GM21825 (cell line): ENCODE data around the gene CCR4.
"Not testable (repeated sequence)": the region's sequence is repeated elsewhere in the genome, so short reads cannot be mapped to it uniquely, and the experiment has no call there.

Source experiments
- ATAC-seq: cut with Tn5 transposase; IDR thresholded peaks from one replicate; pipeline ENCODE4 v1.9.1; 2021; ENCODE audit warnings: mild to moderate bottlenecking, moderate library complexity; ENCODE audit not compliant: unreplicated experiment

Gene CCR4

DNA sequence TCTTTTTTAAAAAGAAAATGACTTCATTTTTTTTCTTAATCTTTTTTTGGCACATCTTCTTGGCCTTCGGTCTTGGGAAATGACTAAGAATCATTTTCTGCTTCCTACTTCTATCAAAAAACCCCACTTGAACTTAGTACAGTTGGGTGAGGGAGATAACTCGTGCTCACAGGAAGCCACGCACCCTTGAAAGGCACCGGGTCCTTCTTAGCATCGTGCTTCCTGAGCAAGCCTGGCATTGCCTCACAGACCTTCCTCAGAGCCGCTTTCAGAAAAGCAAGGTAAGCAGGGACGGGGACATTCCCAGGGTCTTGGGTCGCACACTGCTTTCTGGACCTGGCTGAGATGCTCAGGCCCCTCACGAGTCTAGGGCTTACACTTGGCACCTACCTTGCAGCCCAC, at the start of gene CCR4:
Gene CCR4, plus strand, starts transcription at position 235 of the 402 bp plus-strand sequence. CDS start 1,779 bp downstream, outside the sequence.
- no peak for ATAC-seq

GRCh38 chr3:32902887-32903371, 48.5 kb upstream of the CCR4 start:
- not testable (repeated sequence) for ATAC-seq

GRCh38 chr3:32903953-32904352, 47.5 kb upstream of the CCR4 start:
- no peak for ATAC-seq

DNA sequence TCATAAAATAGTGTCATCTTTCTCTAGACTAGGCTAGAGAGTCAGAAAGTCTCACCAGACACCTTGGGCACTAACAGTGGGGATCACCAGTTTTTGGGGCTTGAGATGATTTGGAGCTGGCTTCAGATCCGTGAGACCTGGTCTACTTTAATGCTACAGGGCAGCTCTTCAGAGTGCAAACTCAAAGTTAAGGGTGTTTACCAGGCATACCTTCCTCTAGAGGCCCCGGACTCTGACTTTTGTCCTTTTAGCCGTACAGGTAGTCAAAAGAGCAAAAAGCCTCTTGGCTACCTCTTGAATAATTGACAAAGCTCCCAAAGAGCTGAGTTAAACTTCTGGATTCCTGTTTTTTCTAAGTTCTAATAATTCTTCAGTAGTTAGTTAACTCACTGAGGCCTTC, 41.4 kb upstream of the CCR4 start:
- ATAC-seq: no peak

DNA sequence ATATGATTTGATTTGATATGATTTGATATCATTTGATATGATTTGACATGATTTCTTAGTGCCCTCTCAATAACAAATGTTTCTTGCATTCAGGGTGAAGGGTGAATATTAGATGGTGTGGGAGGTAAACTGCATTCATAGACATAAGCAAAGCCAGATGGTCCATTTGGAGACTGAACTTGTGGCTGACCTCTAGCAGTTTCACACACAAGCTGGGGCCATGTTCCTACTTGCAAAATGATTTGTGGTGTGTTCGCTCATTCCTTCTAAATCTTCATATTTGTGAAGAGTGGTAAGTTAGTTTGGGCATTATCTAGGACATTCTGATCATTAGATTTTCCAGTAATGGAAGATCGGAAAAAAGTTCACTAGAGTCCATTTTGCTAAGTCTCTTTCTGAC, 40.5 kb upstream of the CCR4 start:
- no peak for ATAC-seq

DNA sequence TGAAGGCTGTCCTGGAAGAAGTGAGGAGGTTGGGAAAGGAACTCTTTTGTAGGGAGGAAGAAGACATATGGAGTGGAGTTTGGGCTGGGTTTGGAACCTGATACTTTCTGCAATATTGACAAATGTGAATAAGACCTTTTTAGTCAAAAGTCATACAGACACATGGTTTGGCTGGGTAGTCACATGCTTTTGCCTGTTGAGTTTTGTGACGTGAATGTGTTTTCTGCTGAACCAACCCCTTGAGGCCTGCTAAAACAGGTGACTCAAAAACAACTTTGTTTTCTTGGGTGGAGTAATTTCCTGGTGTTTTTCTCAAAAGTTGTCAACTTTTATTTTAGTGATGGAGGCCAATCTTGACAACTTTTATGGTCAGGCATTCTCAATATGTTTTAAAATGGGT, 39.4 kb upstream of the CCR4 start:
- ATAC-seq: no peak

GRCh38 chr3:32913790-32914446, 37.5 kb upstream of the CCR4 start:
- no peak for ATAC-seq

GRCh38 chr3:32919920-32920319, 31.5 kb upstream of the CCR4 start:
- ATAC-seq: no peak

GRCh38 chr3:32922078-32922477, 29.4 kb upstream of the CCR4 start:
- ATAC-seq: no peak

GRCh38 chr3:32930161-32930560, 21.3 kb upstream of the CCR4 start:
- ATAC-seq: no peak

DNA sequence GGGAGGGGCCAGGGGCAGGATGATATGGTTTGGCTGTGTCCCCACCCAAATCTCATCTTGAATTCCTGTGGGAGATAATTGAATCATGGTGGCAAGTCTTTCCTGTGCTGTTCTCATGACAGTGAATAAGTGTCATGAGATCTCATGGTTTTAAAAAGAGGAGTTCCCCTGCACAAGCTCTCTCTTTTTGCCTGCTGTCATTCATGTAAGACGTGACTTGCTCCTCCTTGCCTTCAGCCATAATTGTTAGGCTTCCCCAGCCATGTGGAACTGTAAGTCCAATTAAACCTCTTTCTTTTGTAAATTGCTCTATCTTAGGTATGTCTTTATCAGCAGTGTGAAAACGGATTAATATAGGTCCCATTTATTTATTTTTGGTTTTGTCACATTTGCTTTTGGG, 20.2 kb upstream of the CCR4 start:
- ATAC-seq: not testable (repeated sequence)

- ATAC-seq: no peak
These were observed 17.2 kb upstream of the CCR4 start for GRCh38 chr3:32934150-32934742.

DNA sequence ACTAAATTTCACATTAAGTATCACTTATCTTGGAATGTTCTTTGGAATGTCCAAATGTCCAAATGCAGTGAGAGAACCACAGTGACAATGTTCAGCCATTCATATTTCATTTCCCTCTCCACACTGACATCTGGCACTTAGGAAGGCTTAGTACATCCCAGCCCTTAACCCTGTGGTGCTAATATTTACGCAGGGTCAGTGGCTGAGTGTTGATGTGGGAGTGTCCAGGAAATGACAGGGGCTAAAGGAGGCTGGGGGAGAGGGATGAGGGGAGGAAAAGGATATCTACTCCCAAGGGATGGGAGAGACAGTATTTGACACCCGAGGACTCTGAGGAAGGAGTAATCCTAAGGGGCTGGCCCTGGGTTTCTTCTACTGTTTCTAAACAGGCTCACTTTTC, 14.1 kb upstream of the CCR4 start:
- no peak for ATAC-seq

- ATAC-seq: not testable (repeated sequence)
These were observed 11.7 kb upstream of the CCR4 start for GRCh38 chr3:32939531-32940284.

DNA sequence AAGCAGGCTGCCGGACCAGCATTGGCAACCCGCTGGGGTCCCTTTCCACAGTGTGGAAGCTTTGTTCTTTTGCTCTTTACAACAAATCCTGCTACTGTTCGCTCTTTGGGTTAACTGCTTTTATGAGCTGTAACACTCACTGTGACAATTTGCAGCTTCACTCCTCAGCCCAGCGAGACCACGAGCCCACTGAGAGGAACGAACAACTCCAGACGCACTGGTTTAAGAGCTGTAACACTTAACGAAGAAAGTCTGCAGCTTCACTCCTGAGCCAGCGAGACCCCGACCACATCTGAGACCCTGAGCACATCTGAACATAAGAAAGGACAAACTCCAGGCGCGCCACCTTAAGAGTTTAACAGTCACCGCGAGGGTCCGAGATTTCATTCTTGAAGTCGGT, 10.7 kb upstream of the CCR4 start:
- no peak for ATAC-seq

DNA sequence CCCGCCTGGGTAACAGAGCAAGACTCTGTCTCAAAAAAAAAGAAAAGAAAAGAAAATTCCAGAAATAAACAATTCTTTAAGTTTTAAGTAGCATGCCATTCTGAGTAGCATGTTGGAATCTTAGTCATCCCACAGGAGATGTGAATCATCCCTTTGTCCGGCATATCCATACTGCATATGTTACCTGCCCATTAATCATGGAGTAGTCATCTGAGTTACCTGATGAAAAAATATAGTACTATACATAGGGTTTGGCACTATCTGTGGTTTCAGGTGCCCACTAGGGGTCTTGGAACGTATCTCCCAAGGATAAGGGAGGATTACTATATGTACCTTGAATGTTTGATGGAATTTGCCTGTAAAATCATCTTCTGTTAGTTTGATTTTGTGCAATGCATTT, 6.3 kb upstream of the CCR4 start:
- ATAC-seq: no peak

DNA sequence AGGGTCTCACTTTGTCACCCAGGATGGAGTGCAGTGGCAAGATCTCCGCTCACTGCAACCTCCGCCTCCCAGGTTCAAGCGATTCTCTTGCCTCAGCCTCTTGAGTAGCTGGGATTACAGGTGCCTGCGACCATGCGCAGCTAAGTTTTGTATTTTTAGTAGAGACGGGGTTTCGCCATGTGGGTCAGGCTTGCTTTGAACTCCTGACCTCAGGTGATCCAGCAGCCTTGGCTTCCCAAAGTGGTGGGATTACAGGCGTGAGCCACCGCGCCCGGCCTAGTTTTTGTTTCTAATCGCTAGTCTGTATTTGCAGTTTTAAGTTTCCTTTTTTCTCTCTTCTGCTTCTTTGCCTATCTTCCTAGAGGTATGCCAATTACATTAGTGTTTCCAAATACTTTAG, 5.8 kb upstream of the CCR4 start:
- not testable (repeated sequence) for ATAC-seq

DNA sequence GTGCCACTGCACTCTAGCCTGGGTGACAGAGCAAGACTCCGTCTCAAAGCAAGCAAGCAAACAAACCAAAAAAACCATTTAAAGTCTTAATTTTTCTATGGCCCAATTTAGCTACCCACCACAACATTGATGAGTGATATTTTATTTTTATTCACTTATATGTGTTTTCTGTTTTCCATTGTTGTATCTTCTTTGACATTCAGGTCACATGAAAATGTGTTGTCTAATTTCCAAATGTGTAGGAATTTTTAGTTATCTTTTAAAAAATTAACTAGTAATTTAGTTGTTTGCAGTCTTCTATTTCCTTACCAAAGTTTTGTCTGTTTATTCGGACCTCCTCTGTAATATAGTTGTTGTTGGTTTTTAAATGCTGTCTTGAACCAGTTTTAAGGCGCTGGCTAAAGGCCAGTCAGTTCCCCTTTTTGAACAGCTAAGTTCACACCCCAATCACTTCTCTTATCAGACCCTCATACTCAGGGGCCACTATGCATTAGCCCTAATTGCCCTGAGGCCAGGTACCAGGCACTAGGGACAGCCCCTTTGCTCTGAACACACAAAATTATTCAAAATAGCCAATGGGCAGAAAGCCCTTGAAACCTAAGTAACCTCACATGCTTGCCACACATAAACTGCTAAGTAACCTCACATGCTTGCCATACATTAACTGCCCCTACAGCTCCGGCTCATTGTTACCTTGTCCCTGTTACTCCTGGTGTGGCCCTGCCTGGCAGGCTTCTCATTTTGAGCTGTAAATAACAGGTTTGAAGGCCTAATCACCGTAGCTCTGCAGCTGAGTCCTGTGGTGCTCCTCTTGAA, 4.3 kb upstream of the CCR4 start:
- peak; percentile 22 for ATAC-seq

DNA sequence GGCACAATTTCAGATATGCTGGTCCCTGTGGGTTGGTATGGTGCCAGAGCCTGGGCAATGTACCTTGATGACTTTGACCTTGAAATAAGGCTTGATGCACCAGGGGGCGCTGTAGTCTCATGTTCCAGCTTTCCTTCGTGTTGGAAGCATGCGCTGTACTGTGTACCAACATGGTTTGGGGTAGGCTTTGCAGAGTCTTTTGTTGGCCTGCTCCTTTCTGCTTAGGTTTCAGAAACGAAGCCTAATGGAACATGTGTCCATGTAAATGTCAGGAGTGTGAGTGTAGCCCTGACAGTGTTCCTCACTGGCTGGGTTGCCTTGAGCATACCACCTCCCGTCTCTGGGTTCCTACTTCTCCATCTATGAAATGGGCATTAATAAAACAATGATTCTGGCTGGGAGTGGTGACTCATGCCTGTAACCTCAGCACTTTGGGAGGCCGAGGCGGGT, 3.6 kb upstream of the CCR4 start:
- peak; percentile 81 for ATAC-seq

DNA sequence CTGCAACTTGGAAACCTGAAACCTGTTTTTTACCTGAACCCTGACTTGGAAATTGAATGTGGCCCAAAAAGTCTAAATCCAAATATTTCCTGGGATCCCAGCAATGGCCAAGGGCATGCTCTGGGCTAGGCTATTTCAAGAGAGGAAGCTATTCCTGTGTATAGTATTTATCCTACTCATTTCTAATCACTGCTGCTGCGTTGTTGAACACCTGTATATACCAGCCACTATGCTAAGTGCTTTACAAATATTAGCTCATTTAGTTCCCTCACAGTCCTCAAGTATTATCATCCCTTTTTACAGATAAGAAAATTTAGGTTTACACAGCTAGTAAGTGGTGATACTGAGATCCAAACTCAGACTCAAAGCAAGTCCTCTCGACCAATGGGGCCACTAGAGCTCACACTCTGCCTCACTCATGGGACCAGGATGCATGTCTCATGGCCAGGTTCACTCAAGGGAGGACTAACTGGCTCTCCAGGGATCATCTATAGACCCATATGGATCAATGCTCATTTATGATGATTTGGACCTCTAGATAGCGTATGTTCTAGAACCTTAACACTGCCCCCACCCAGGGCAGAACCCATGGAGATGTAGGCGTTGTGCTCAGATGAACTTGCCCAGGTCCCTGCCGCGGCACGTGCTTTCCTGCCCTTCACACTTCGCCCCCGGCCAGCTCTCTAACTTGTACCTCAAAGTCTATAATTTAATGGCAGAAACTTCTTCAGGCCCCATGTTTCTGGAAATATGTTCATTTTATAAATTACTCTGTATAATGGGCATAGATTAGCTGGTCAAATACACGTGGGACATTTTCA, 2.6 kb upstream of the CCR4 start:
- no peak for ATAC-seq
